CD14-positive monocyte (primary cell): ENCODE data around the gene HERPUD1. TPM values are rescaled to one million over a fixed set of nuclear protein-coding genes. Genes with fewer than 3 reads are reported as not detected.

Experiments used
- DNase-seq, 3 donors: peaks; one replicate each; pipeline ENCODE4 v3.0.0-alpha.2; 2011 to 2022
- H2AFZ ChIP-seq: 2 replicates; pipeline ENCODE4 v1.6.0; 2012; ENCODE audit warnings: mild to moderate bottlenecking, low read depth, low read length, inconsistent platforms; ENCODE audit not compliant: insufficient read depth, poor library complexity, severe bottlenecking
- H3K27ac ChIP-seq, 2 donors: 1 replicate in 1 of 2; 2 replicates in 1 of 2; pipeline ENCODE4 v1.5.1; 2012 to 2013; ENCODE audit warnings: low read length in 2 of 2, control low read depth in 1 of 2, inconsistent platforms in 1 of 2, low read depth in 1 of 2, mild to moderate bottlenecking in 1 of 2
- H3K27me3 ChIP-seq, 2 donors: one replicate each; pipeline versions ENCODE4 v1.6.0 to v1.6.1; 2011 to 2013; ENCODE audit warnings: low read length in 2 of 2; ENCODE audit not compliant: control insufficient read depth in 2 of 2, insufficient read depth in 2 of 2
- H3K36me3 ChIP-seq, 2 donors: replicated peaks in 1 of 2; 1 replicate in 1 of 2; 2 replicates in 1 of 2; pipeline versions ENCODE4 v1.5.1 to v1.6.1; 2012 to 2013; ENCODE audit warnings: low read length in 2 of 2, control low read depth in 1 of 2, inconsistent platforms in 1 of 2, mild to moderate bottlenecking in 1 of 2; ENCODE audit not compliant: insufficient read depth in 2 of 2, control insufficient read depth in 1 of 2
- H3K4me1 ChIP-seq, 2 donors: 1 replicate in 1 of 2; 2 replicates in 1 of 2; pipeline versions ENCODE4 v1.5.1 to v1.6.1; 2012 to 2013; ENCODE audit warnings: low read length in 2 of 2, control low read depth in 1 of 2, inconsistent platforms in 1 of 2, mild to moderate bottlenecking in 1 of 2, moderate library complexity in 1 of 2; ENCODE audit not compliant: insufficient read depth in 2 of 2, control insufficient read depth in 1 of 2
- H3K4me2 ChIP-seq: replicated peaks from 2 replicates; pipeline ENCODE3; 2012; ENCODE audit warnings: low read length, moderate library complexity, mild to moderate bottlenecking; ENCODE audit not compliant: poor library complexity, severe bottlenecking; ENCODE audit errors: extremely low read depth
- H3K4me3 ChIP-seq, 3 experiments: fragments of 200-600 bp in 1 of 3; sonication (generic) in 1 of 3; replicated peaks in 1 of 3; 1 replicate in 2 of 3; 2 replicates in 1 of 3; pipeline ENCODE4 v1.5.1; 2011 to 2013; ENCODE audit warnings: low read length in 3 of 3, mild to moderate bottlenecking in 3 of 3, control low read depth in 2 of 3, low read depth in 2 of 3, inconsistent platforms in 1 of 3, moderate library complexity in 1 of 3
- H3K79me2 ChIP-seq: 2 replicates; pipeline ENCODE4 v1.6.0; 2012; ENCODE audit warnings: mild to moderate bottlenecking, control low read depth, inconsistent platforms, low read length, moderate library complexity; ENCODE audit not compliant: insufficient read depth
- H3K9ac ChIP-seq: 2 replicates; pipeline ENCODE4 v1.6.0; 2017; ENCODE audit warnings: low read length, mild to moderate bottlenecking; ENCODE audit not compliant: insufficient read depth, poor library complexity, severe bottlenecking
- H3K9me3 ChIP-seq, 2 donors: replicated peaks in 1 of 2; 1 replicate in 1 of 2; 2 replicates in 1 of 2; pipeline versions ENCODE4 v1.5.1 to v1.6.1; 2012 to 2013; ENCODE audit warnings: low read length in 2 of 2, control low read depth in 1 of 2; ENCODE audit not compliant: control insufficient read depth in 1 of 2, insufficient read depth in 1 of 2
- H4K20me1 ChIP-seq: 2 replicates; pipeline ENCODE4 v1.6.0; 2012; ENCODE audit warnings: mild to moderate bottlenecking, low read length, control low read depth, moderate library complexity; ENCODE audit not compliant: insufficient read depth
- H3K27ac Mint-ChIP-seq, 7 donors: one replicate each; pipeline ENCODE4 v1.8.0; 2020; ENCODE audit warnings: mild to moderate bottlenecking in 7 of 7, mixed read lengths in 7 of 7, moderate library complexity in 6 of 7, inconsistent platforms in 2 of 7
- H3K27me3 Mint-ChIP-seq, 3 donors: one replicate each; pipeline ENCODE4 v1.8.0; 2021 to 2022; ENCODE audit warnings: low read depth in 3 of 3, mild to moderate bottlenecking in 3 of 3, mixed read lengths in 3 of 3, moderate library complexity in 3 of 3, inconsistent platforms in 1 of 3
- H3K36me3 Mint-ChIP-seq, 2 donors: one replicate each; pipeline ENCODE4 v1.8.0; 2020; ENCODE audit warnings: mixed read lengths in 2 of 2, inconsistent platforms in 1 of 2, mild to moderate bottlenecking in 1 of 2
- H3K4me1 Mint-ChIP-seq: one replicate; pipeline ENCODE4 v1.8.0; 2020; ENCODE audit warnings: mild to moderate bottlenecking, mixed read lengths
- H3K4me3 Mint-ChIP-seq, 2 donors: one replicate each; pipeline ENCODE4 v1.8.0; 2020; ENCODE audit warnings: mild to moderate bottlenecking in 2 of 2, mixed read lengths in 2 of 2, moderate library complexity in 1 of 2
- H3K9me3 Mint-ChIP-seq, 7 donors: one replicate each; pipeline ENCODE4 v1.8.0; 2020 to 2022; ENCODE audit warnings: mixed read lengths in 7 of 7, mild to moderate bottlenecking in 6 of 7, moderate library complexity in 6 of 7, inconsistent platforms in 2 of 7
- WGBS: methylation state at CpG from one replicate; pipeline ENCODE4 v1.1.5; 2013; ENCODE audit warnings: missing lambda C conversion rate; ENCODE audit not compliant: insufficient coverage; 5-methylcytosine and 5-hydroxymethylcytosine counted together
- intact Hi-C, 2 donors: fragments of 100-400 bp; cut with micrococcal nuclease; formaldehyde crosslinking; loops; one replicate each; pipeline versions ENCODE4 v1.15.0 to v1.15.1; 2023
- polyA plus RNA-seq, 3 donors: library from polyadenylated mRNA; depleted of rRNA in 1 of 3; unstranded in 2 of 3; stranded (reverse) in 1 of 3; fragments of 300-500 nt in 2 of 3; fragments of >200 nt in 1 of 3; fragmentation: Illumina TruSeq in 2 of 3; gene quantifications; 1 replicate in 2 of 3; 2 replicates in 1 of 3; pipeline ENCODE4 v1.2.3, GENCODE V29; 2012 to 2021
- TF ChIP-seq, protein P1 (sequence below): fragments of 200-600 bp; IDR thresholded peaks from one replicate; pipeline ENCODE4 v1.8.0; 2022; ENCODE audit warnings: antibody characterized with exemption, mild to moderate bottlenecking

HERPUD1 gene
- polyA plus RNA-seq, 3 donors = 179 to 454 (median 186) TPM

DNA sequence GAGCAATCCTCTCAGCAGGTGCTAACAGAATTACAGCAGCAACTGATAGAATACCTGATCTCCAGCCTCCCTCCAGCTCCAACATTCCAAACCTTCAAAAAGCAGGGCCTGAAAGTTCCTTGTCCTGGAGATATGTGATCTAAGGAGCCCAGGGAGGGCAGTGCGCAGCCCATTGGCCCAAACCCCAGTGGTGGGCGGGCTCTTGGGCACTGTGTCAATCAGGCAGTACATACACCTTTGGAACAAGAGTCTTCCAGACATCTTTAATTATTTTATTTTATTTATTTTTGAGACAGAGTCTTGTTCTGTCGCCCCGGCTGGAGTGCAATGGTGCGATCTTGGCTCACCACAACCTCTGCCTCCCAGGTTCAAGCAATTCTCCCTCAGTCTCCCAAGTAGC lies 42.7 kb upstream of the HERPUD1 start:
- no peak overlapping the region for H2AFZ ChIP-seq
- no CpG with 5 or more reads among the region's 5 CpGs for WGBS
- no peaks in the 10 kb centered on the region for H3K9me3 ChIP-seq
- intact Hi-C loops = no loop called here
- no peaks in the 10 kb centered on the region for H4K20me1 ChIP-seq
- peaks cover 9% of the 10 kb centered on the region for H3K4me1 Mint-ChIP-seq
- H3K4me2 ChIP-seq = no peak overlapping the region
- TF ChIP-seq, protein P1, sequence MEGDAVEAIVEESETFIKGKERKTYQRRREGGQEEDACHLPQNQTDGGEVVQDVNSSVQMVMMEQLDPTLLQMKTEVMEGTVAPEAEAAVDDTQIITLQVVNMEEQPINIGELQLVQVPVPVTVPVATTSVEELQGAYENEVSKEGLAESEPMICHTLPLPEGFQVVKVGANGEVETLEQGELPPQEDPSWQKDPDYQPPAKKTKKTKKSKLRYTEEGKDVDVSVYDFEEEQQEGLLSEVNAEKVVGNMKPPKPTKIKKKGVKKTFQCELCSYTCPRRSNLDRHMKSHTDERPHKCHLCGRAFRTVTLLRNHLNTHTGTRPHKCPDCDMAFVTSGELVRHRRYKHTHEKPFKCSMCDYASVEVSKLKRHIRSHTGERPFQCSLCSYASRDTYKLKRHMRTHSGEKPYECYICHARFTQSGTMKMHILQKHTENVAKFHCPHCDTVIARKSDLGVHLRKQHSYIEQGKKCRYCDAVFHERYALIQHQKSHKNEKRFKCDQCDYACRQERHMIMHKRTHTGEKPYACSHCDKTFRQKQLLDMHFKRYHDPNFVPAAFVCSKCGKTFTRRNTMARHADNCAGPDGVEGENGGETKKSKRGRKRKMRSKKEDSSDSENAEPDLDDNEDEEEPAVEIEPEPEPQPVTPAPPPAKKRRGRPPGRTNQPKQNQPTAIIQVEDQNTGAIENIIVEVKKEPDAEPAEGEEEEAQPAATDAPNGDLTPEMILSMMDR = no peak
- H3K27me3 ChIP-seq = no peaks in the 10 kb centered on the region
- DNase-seq = no peak
- H3K27ac Mint-ChIP-seq = peak overlapping the region in 1 of 7 donors; percentile 30
- no peak overlapping the region for H3K4me3 ChIP-seq
- no peak overlapping the region for H3K27ac ChIP-seq
- no peak overlapping the region for H3K9ac ChIP-seq
- no peaks in the 10 kb centered on the region for H3K9me3 Mint-ChIP-seq
- no peak overlapping the region for H3K4me3 Mint-ChIP-seq
- no peaks in the 10 kb centered on the region for H3K36me3 Mint-ChIP-seq
- no peaks in the 10 kb centered on the region for H3K36me3 ChIP-seq
- H3K27me3 Mint-ChIP-seq = peaks cover 9 to 18% (median 13%) of the 10 kb centered on the region in 3 donors
- no peaks in the 10 kb centered on the region for H3K79me2 ChIP-seq
- H3K4me1 ChIP-seq = peaks cover 7 to 10% of the 10 kb centered on the region in 2 donors

DNA sequence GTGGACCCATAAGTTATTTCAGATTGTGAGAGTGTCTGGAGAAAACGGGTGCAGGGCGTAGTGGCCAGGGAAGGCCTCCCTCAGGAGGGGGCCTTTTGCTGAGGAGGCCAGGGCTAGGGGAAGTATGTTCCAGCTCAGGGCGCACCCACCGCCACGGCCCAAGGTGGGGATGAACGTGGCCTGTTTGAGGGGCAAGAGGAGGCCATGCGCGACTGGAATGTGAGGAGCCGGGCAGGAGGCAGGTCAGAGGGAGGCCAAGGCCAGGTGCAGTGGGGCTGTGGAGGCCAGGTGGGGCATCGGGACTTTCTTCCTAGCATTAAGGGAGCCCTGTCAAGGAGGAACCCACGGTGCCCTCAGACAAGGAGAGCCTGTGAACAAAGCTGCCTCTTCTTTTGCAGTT lies 40.3 kb upstream of the HERPUD1 start:
- Mint-ChIP-seq H3K36me3 (no peaks in the 10 kb centered on the region), H3K9me3 (no peaks in the 10 kb centered on the region), H3K27ac (peak overlapping the region in 2 of 7 donors; percentile 32 to 62), H3K4me1 (peaks cover 9% of the 10 kb centered on the region), H3K27me3 (peaks cover 11 to 15% (median 12%) of the 10 kb centered on the region in 3 donors), H3K4me3 (no peak overlapping the region)
- H2AFZ ChIP-seq = no peak overlapping the region
- no peak overlapping the region for H3K9ac ChIP-seq
- WGBS = 84% methylated on average over 7 of the region's 11 CpGs
- no peaks in the 10 kb centered on the region for H3K9me3 ChIP-seq
- H3K27ac ChIP-seq = no peak overlapping the region
- no peaks in the 10 kb centered on the region for H4K20me1 ChIP-seq
- H3K4me2 ChIP-seq = no peak overlapping the region
- no peak for DNase-seq
- intact Hi-C loops = no loop called here
- peaks cover 7 to 10% of the 10 kb centered on the region in 2 donors for H3K4me1 ChIP-seq
- H3K27me3 ChIP-seq = no peaks in the 10 kb centered on the region
- TF ChIP-seq, protein P1 = no peak
- no peak overlapping the region for H3K4me3 ChIP-seq
- H3K36me3 ChIP-seq = no peaks in the 10 kb centered on the region
- H3K79me2 ChIP-seq = no peaks in the 10 kb centered on the region
